K562 (cell line): ENCODE results near the gene GARRE1. TPM values are rescaled to one million over a fixed set of nuclear protein-coding genes. Genes with fewer than 3 reads are reported as not detected.

Experiments used
- ATAC-seq: fragments of 200-7000 bp; cut with Tn5 transposase; 3 replicates; pipeline ENCODE4 v1.9.1; 2020; ENCODE audit warnings: moderate library complexity
- BruUV-seq: library from RNA; stranded (reverse); fragments of 400-500 nt; replicated peaks from 2 replicates; lab custom pipeline; 2021; lab: Mats Ljungman, UMichigan
- CTCF ChIA-PET: fragments of 300-600 bp; formaldehyde crosslinking; extraction: SDS; loops from one replicate; lab custom pipeline; 2021; ENCODE audit warnings: low intra/inter-chr PET ratio; lab: Yijun Ruan, JAX
- POLR2A ChIA-PET: fragments of 300-600, 350-650 bp; sonication (Branson Sonifier 250); formaldehyde crosslinking; extraction: SDS; loops from one replicate; lab custom pipeline; 2021; ENCODE audit warnings: antibody characterized with exemption, inconsistent platforms; lab: Yijun Ruan, JAX
- DNase-seq, 4 experiments: peaks; one replicate each; pipeline versions ENCODE4 v3.0.0 to v3.0.0-alpha.2; 2011 to 2018; ENCODE audit warnings: low spot score in 3 of 4, mixed read lengths in 3 of 4; ENCODE audit errors: extremely low read depth in 1 of 4
- FAIRE-seq: peaks from 2 replicates; lab custom pipeline; 2011; peaks lifted over from hg19 to GRCh38; lab: Jason Lieb, UNC
- H2AFZ ChIP-seq: 2 replicates; pipeline ENCODE4 v1.6.0; 2011; ENCODE audit warnings: low read depth, low read length, control low read depth, inconsistent platforms
- H3K27ac ChIP-seq: fragments of 200-600 bp; 3 replicates; pipeline ENCODE4 v1.8.0; 2011; ENCODE audit warnings: low read depth, mild to moderate bottlenecking, control low read depth, inconsistent platforms, low read length, moderate library complexity, mixed read lengths; ENCODE audit errors: extremely low read depth
- H3K27me3 ChIP-seq, 2 experiments: fragments of 300-600 bp in 1 of 2; 2 replicates in 1 of 2; 3 replicates in 1 of 2; pipeline versions ENCODE4 v1.6.0 to v1.8.0; 2011; ENCODE audit warnings: inconsistent platforms in 2 of 2, low read length in 2 of 2, mild to moderate bottlenecking in 1 of 2, mixed read lengths in 1 of 2, moderate library complexity in 1 of 2; ENCODE audit not compliant: control insufficient read depth in 2 of 2, insufficient read depth in 2 of 2
- H3K36me3 ChIP-seq: fragments of 300-600 bp; 3 replicates; pipeline ENCODE4 v1.8.0; 2011; ENCODE audit warnings: mild to moderate bottlenecking, low read length, inconsistent platforms; ENCODE audit not compliant: control insufficient read depth, insufficient read depth
- H3K4me1 ChIP-seq, 2 experiments: fragments of 200-600 bp in 1 of 2; replicated peaks in 1 of 2; 2 replicates in 1 of 2; 3 replicates in 1 of 2; pipeline versions ENCODE4 v1.5.1 to v1.8.0; 2011; ENCODE audit warnings: inconsistent platforms in 2 of 2, low read length in 2 of 2, mild to moderate bottlenecking in 1 of 2, mixed read lengths in 1 of 2, moderate library complexity in 1 of 2; ENCODE audit not compliant: control insufficient read depth in 2 of 2, insufficient read depth in 2 of 2
- H3K4me2 ChIP-seq: 2 replicates; pipeline ENCODE4 v1.6.1; 2011; ENCODE audit warnings: low read length, control low read depth, inconsistent platforms, mixed read lengths; ENCODE audit not compliant: insufficient read depth
- H3K4me3 ChIP-seq: fragments of 200-600 bp; sonication (generic), shearing (Covaris generic); 2 replicates; pipeline ENCODE4 v1.5.1; 2016; ENCODE audit warnings: control low read depth, inconsistent platforms
- H3K79me2 ChIP-seq: fragments of 200-600 bp; 3 replicates; pipeline ENCODE4 v1.8.0; 2011; ENCODE audit warnings: low read length, inconsistent platforms; ENCODE audit not compliant: control insufficient read depth, insufficient read depth
- H3K9ac ChIP-seq, 2 experiments: 2 replicates each; pipeline versions ENCODE4 v1.6.0 to v1.6.1; 2011; ENCODE audit warnings: low read depth in 2 of 2, low read length in 2 of 2, control low read depth in 1 of 2, inconsistent platforms in 1 of 2, mild to moderate bottlenecking in 1 of 2, mixed read lengths in 1 of 2; ENCODE audit not compliant: insufficient read depth in 1 of 2
- H3K9me1 ChIP-seq: one replicate; pipeline ENCODE4 v1.6.0; 2011; ENCODE audit warnings: inconsistent platforms, mild to moderate bottlenecking, low read length, moderate library complexity; ENCODE audit not compliant: control insufficient read depth, insufficient read depth
- H3K9me3 ChIP-seq: replicated peaks from 2 replicates; pipeline ENCODE4 v1.5.1; 2011; ENCODE audit warnings: low read depth, low read length, inconsistent platforms; ENCODE audit not compliant: control insufficient read depth, insufficient read depth
- H4K20me1 ChIP-seq: replicated peaks from 2 replicates; pipeline ENCODE4 v1.6.1; 2011; ENCODE audit warnings: low read length, inconsistent platforms, mixed read lengths; ENCODE audit not compliant: control insufficient read depth, insufficient read depth
- NCOA2 ChIP-seq, 2 experiments: fragments of 450-650 bp; IDR thresholded peaks; 2 replicates each; pipeline ENCODE4 v1.6.1; 2018; ENCODE audit warnings: mild to moderate bottlenecking in 2 of 2, moderate library complexity in 1 of 2; ENCODE audit not compliant: partially characterized antibody in 2 of 2
- NFYB ChIP-seq: IDR thresholded peaks from 2 replicates; pipeline ENCODE4 v1.6.1; 2011; ENCODE audit warnings: mild to moderate bottlenecking, moderate library complexity; ENCODE audit not compliant: insufficient read length; ENCODE audit errors: extremely low read depth
- POLR3G ChIP-seq: IDR thresholded peaks from 2 replicates; pipeline ENCODE4 v1.6.1; 2011; ENCODE audit not compliant: insufficient read length, insufficient replicate concordance; ENCODE audit errors: extremely low read depth
- SMC3 ChIP-seq: conservative IDR thresholded peaks from 2 replicates; pipeline ENCODE4 v1.6.1; 2011; ENCODE audit warnings: low read depth, low read length, improper control_type of control experiment; ENCODE audit not compliant: insufficient read depth
- WGBS: fragments of 100-300 bp; shearing (Covaris generic); methylation state at CpG from one replicate; pipeline ENCODE4 v1.1.6; 2016; ENCODE audit warnings: low coverage, mixed read lengths; ENCODE audit not compliant: insufficient coverage; ENCODE audit errors: missing lambda C conversion rate; 5-methylcytosine and 5-hydroxymethylcytosine counted together
- in situ Hi-C: fragments of 300-500 bp; cut with MboI; formaldehyde crosslinking; loops from 4 replicates; pipeline ENCODE4 v1.15.0; 2018; ENCODE audit warnings: inconsistent platforms, mixed read lengths
- intact Hi-C: fragments of 100-400 bp; cut with micrococcal nuclease; formaldehyde crosslinking; loops from 2 replicates; pipeline ENCODE4 v1.14.2; 2022
- polyA plus RNA-seq, 8 experiments: library from polyadenylated mRNA; depleted of rRNA in 4 of 8; stranded (reverse) in 5 of 8; unstranded in 3 of 8; fragments of >200 nt; fragmentation: Nextera tagmentation in 2 of 8; fragmentation: Illumina TruSeq in 1 of 8; extraction: Ambion mirVana in 2 of 8; extraction: Trizol in 1 of 8; gene quantifications; 2 replicates each; pipeline versions ENCODE4 v1.2.1 to v1.2.3, GENCODE V29; 2011 to 2014; ENCODE audit warnings: inconsistent platforms in 1 of 8, missing spikeins in 1 of 8
- total RNA-seq, 7 experiments: library from RNA; depleted of rRNA in 6 of 7; stranded (reverse); fragments of >200 nt in 6 of 7; fragmentation: Illumina TruSeq in 2 of 7; extraction: Trizol in 2 of 7; gene quantifications; 2 replicates each; pipeline versions ENCODE4 v1.2.1 to v1.2.3, GENCODE V29; 2011 to 2021; ENCODE audit warnings: low replicate concordance in 1 of 7
- TF ChIP-seq, protein P1 (sequence below): fragments of 250-450 bp; sonication (Bioruptor Pico); IDR thresholded peaks from 2 replicates; pipeline ENCODE4 v1.8.0; 2021; ENCODE audit warnings: mild to moderate bottlenecking, moderate library complexity

GARRE1 gene
- total and polyA plus RNA-seq, 9 of the 15 experiments (the other 6 are each of a cell fraction or from before 2014, with no cell fraction given) = 1.6 to 12.8 (median 7.5) TPM

DNA sequence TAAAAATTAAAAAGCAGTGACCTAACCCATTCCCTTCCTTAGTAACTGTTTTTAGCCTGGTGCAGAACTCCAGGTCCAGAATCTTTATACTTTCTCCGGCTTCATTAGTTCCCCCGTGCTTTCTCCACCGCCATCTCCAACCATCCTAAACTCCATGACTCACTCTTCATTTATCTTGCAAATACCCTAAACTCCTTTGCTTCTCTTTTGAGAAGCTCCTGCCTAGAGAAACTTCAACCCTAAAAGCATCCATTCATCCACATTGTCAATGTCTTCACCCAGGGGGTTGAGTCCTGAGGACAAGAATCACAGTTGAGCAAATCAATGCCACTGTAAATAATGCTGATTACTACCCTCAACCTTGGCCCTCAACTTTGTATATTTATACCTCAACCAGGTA, 17.1 kb upstream of the GARRE1 start (continued):
- TF ChIP-seq, protein P1, sequence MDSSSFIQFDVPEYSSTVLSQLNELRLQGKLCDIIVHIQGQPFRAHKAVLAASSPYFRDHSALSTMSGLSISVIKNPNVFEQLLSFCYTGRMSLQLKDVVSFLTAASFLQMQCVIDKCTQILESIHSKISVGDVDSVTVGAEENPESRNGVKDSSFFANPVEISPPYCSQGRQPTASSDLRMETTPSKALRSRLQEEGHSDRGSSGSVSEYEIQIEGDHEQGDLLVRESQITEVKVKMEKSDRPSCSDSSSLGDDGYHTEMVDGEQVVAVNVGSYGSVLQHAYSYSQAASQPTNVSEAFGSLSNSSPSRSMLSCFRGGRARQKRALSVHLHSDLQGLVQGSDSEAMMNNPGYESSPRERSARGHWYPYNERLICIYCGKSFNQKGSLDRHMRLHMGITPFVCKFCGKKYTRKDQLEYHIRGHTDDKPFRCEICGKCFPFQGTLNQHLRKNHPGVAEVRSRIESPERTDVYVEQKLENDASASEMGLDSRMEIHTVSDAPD = no peak
- no peak for TF ChIP-seq NFYB
- no peak for TF ChIP-seq SMC3
- no peak for TF ChIP-seq NCOA2 (IDR thresholded peaks at IDR 0.05; ENCODE audit: partially characterized antibody in 2 of 2)

DNA sequence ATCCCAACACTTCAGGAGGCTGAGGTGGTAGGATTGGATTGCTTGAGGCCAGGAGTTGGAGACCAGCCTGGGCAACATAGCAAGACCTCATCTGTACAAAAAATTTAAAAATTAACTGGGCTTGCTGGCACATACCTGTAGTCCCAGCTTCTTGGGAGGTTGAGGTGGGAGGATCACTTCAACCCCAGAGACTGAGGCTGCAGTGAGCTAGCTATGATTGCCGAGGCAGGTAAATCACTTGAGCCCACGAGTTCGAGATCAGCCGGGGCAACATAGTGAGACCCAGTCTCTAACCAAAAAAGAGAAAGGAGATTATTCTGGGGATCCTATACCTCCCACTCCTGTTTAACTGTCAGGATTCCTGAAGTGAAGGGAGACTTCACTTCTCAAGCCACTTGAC, 16.4 kb upstream of the GARRE1 start:
- no peak for TF ChIP-seq POLR3G
- ATAC-seq = no peak
- no peaks in the 10 kb centered on the region for H3K79me2 ChIP-seq
- H3K9ac ChIP-seq = no peak overlapping the region
- no peaks in the 10 kb centered on the region for H3K9me3 ChIP-seq
- no peaks in the 10 kb centered on the region for H3K9me1 ChIP-seq
- BruUV-seq = no TSS peak
- no peaks in the 10 kb centered on the region; the same call in 1 of the 2 replicates for H4K20me1 ChIP-seq
- intact Hi-C loops (no loop called here), in situ Hi-C loops (no loop called here)
- whole genome bisulfite sequencing = 43% methylated on average over 4 of the region's 4 CpGs
- H2AFZ ChIP-seq = no peak overlapping the region
- DNase-seq = no peak
- no peaks in the 10 kb centered on the region for H3K36me3 ChIP-seq
- H3K27me3 ChIP-seq = no peaks in the 10 kb centered on the region
- H3K4me1 ChIP-seq = peaks cover 5 to 6% of the 10 kb centered on the region in 2 experiments; a peak in 3 of 5 replicates
- H3K4me3 ChIP-seq = no peak overlapping the region
- FAIRE-seq = no peak
- H3K4me2 ChIP-seq = no peak overlapping the region
- H3K27ac ChIP-seq = no peak overlapping the region
- CTCF ChIA-PET = interaction anchor here (0.5 kb wide), 1 partner anchor 11 kb away, joined by 3 read pairs; no protein-coding TSS in a partner anchor
- POLR2A ChIA-PET = no interaction called here
